ENCODE data around the gene CITED1. TPM values are rescaled to one million over a fixed set of nuclear protein-coding genes. Genes with fewer than 3 reads are reported as not detected.

The CITED1 gene
- total RNA-seq, 2 donors from 2014 or later = 3.7 TPM; not detected in 1

DNA sequence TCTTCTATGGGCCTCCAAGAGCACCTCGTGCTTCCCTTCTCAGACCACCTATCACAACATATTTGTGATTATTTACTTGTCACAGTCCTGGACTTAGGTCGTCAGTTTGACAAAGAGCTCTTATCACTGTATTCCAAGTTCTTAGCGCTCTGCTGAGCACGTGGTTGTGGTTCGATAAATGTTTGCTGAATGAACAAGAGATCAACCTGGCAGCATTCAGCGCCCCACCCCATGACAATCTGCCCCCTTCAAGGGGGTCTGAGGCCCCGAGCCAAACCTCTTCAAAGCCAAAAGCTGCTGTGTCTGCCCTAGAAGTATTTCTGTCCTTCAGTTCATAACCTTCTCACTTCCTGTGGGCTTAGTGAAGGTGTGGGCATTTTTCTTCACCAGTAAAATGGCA lies 43.6 kb downstream of the CITED1 start:
- Histone ChIP-seq H3K27ac (no peak overlapping the region), H3K36me3 (no peaks in the 10 kb centered on the region), H3K4me1 (ENCODE audit: control insufficient read depth in 1 of 2, low read depth in 2 of 2) (no peaks in the 10 kb centered on the region), H3K4me3 (no peak overlapping the region), H3K27me3 (replicated peaks; ENCODE audit: insufficient read depth) (no peaks in the 10 kb centered on the region), H3K9me3 (no peaks in the 10 kb centered on the region)
- no peak for DNase-seq (ENCODE audit: low spot score)
- ATAC-seq (ENCODE audit: insufficient number of reproducible peaks, low FRiP score, low read depth) = no peak
- TF ChIP-seq, protein P1, sequence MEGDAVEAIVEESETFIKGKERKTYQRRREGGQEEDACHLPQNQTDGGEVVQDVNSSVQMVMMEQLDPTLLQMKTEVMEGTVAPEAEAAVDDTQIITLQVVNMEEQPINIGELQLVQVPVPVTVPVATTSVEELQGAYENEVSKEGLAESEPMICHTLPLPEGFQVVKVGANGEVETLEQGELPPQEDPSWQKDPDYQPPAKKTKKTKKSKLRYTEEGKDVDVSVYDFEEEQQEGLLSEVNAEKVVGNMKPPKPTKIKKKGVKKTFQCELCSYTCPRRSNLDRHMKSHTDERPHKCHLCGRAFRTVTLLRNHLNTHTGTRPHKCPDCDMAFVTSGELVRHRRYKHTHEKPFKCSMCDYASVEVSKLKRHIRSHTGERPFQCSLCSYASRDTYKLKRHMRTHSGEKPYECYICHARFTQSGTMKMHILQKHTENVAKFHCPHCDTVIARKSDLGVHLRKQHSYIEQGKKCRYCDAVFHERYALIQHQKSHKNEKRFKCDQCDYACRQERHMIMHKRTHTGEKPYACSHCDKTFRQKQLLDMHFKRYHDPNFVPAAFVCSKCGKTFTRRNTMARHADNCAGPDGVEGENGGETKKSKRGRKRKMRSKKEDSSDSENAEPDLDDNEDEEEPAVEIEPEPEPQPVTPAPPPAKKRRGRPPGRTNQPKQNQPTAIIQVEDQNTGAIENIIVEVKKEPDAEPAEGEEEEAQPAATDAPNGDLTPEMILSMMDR (IDR thresholded peaks at IDR 0.05) = no peak

DNA sequence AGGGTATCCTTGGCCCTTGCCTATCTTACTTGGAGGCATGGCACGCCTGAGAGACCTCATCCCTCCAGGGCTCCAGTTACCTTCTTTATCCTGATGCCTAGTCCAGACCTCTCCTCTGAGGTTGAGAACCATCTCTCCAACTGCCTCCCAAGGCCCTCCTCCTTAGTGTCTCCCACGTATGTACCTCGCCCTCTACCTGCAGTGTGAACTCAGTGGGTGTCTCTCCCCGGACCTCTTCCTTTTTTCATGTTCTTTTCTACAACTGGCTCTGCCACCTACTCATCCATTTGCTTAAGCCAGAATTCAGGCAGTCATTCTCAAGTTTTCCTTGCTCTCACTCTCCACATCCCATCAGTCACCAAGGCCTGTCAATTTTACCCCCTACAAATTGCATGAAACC lies 45.3 kb downstream of the CITED1 start:
- no peaks in the 10 kb centered on the region for H3K36me3 ChIP-seq
- H3K27me3 ChIP-seq (replicated peaks; ENCODE audit: insufficient read depth) = no peaks in the 10 kb centered on the region
- no peaks in the 10 kb centered on the region for H3K4me1 ChIP-seq (ENCODE audit: control insufficient read depth in 1 of 2, low read depth in 2 of 2)
- no peak overlapping the region for H3K27ac ChIP-seq
- no peaks in the 10 kb centered on the region for H3K9me3 ChIP-seq
- H3K4me3 ChIP-seq = no peak overlapping the region
- DNase-seq (ENCODE audit: low spot score) (no peak), ATAC-seq (ENCODE audit: insufficient number of reproducible peaks, low FRiP score, low read depth) (no peak)
- TF ChIP-seq, protein P1 (IDR thresholded peaks at IDR 0.05) = no peak

DNA sequence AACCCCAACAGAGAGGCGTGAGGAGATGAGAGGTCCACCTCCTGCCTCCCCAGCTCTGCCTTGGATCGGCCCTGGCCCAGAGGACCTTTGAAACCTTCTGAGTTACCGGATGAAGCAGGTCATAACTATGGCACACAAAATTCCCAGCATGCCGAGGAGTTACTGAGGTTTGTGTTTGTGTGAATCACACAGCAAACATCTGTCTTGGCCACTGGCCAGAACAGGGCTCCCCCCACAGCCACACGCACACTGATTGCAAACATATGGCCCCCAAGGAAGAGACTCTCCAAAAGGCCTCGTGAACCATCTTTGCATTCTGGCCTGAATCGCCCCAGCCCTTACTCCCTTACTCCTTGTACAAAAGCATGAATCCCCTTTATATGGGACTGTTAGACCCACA lies 47.5 kb downstream of the CITED1 start:
- no peaks in the 10 kb centered on the region for H3K27me3 ChIP-seq (replicated peaks; ENCODE audit: insufficient read depth)
- no peak overlapping the region for H3K4me3 ChIP-seq
- H3K9me3 ChIP-seq = no peaks in the 10 kb centered on the region
- TF ChIP-seq, protein P1 (IDR thresholded peaks at IDR 0.05) = no peak
- no peaks in the 10 kb centered on the region for H3K4me1 ChIP-seq (ENCODE audit: control insufficient read depth in 1 of 2, low read depth in 2 of 2)
- ATAC-seq (ENCODE audit: insufficient number of reproducible peaks, low FRiP score, low read depth) (no peak), DNase-seq (ENCODE audit: low spot score) (no peak)
- H3K36me3 ChIP-seq = no peaks in the 10 kb centered on the region
- no peak overlapping the region for H3K27ac ChIP-seq

DNA sequence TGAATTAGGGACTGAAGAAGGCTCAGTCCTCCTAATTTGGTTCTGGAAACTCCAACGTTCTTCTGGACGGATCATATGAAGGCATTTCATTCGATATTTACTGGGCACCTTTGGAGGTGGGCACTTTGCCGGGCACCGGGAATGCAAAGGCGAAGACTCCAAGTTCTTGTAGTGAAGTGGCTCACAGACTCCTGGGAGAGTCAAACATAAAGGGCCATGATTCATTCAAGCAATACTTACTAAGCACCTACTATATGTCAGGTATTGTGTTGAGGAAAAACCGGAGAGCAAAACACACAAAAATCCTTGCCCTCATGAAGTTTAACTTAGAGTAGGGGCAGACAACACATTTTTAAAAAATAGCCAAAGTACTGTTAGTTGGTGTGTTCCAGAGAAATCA lies 49.9 kb downstream of the CITED1 start:
- TF ChIP-seq, protein P1 (IDR thresholded peaks at IDR 0.05) = no peak
- Histone ChIP-seq H3K27ac (no peak overlapping the region), H3K9me3 (no peaks in the 10 kb centered on the region), H3K4me1 (ENCODE audit: control insufficient read depth in 1 of 2, low read depth in 2 of 2) (no peaks in the 10 kb centered on the region), H3K36me3 (no peaks in the 10 kb centered on the region), H3K4me3 (no peak overlapping the region), H3K27me3 (replicated peaks; ENCODE audit: insufficient read depth) (no peaks in the 10 kb centered on the region)
- ATAC-seq (ENCODE audit: insufficient number of reproducible peaks, low FRiP score, low read depth) (no peak), DNase-seq (ENCODE audit: low spot score) (no peak)

DNA sequence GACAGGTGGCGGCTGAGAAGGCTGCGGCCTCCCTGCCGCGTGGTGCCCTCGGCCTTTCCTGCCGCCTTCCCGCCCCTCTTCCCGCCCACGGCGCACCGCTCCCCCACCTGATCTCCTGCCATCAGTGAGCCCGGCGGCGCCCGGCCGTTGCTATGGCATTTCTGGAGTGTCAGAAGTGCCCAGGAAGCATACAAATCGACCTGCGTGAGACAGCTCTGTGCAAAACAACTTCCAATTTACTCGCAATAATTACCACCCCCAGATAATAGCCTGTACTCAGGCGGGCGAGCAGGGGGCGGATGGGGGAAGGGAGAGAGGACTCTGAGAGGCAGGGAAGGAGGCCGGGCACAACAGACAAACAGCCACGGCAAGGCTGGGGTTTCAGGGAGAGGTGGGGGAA lies 50.3 kb downstream of the CITED1 start:
- ATAC-seq (ENCODE audit: insufficient number of reproducible peaks, low FRiP score, low read depth) = no peak
- no peaks in the 10 kb centered on the region for H3K9me3 ChIP-seq

More for the DNA sequence above, 50.3 kb downstream of the CITED1 start:
- no peak for DNase-seq (ENCODE audit: low spot score)
- no peaks in the 10 kb centered on the region for H3K4me1 ChIP-seq (ENCODE audit: control insufficient read depth in 1 of 2, low read depth in 2 of 2)
- TF ChIP-seq, protein P1 (IDR thresholded peaks at IDR 0.05) = no peak
- H3K36me3 ChIP-seq = no peaks in the 10 kb centered on the region
- H3K4me3 ChIP-seq = no peak overlapping the region
- no peaks in the 10 kb centered on the region for H3K27me3 ChIP-seq (replicated peaks; ENCODE audit: insufficient read depth)
- H3K27ac ChIP-seq = no peak overlapping the region
